ENCODE data around the gene OSBPL8.

Gene OSBPL8

DNA sequence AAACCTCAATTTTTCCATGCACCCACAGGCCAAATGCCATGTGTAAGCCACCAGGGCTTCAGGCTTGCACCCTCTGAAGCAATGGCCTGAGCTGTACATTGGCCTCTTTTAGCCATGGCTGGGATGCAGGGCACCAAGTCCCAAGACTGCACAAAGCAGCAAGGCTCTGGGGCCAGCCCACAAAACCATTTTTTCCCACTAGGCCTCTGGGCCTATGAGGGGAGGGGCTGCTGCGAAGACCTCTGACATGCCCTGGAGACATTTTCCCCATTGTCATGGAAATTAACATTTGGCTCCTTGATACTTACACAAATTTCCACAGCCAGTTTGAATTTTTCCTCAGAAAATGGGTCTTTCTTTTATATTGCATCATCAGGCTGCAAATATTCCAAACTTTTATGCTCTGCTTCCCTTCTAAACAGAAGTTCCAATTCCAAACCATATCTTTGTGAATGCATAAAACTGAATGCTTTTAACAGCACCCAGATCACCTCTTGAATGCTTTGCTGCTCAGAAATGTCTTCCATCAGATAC lies 14.3 kb upstream of the OSBPL8 start:
- H3K9ac ChIP-seq (ENCODE audit: low read length in 2 of 2) = no peak overlapping the region
- no peaks in the 10 kb centered on the region for H3K27me3 ChIP-seq (ENCODE audit: control insufficient read depth in 1 of 2, insufficient read depth in 2 of 2, low read length in 2 of 2)
- H3K4me3 ChIP-seq (ENCODE audit: low read length in 2 of 2) = no peak overlapping the region
- no peaks in the 10 kb centered on the region for H3K4me1 ChIP-seq (ENCODE audit: control insufficient read depth, insufficient read depth, low read length)
- H3K9me3 ChIP-seq (ENCODE audit: control insufficient read depth in 2 of 2, low read length in 2 of 2) = no peaks in the 10 kb centered on the region
- H3K27ac ChIP-seq (ENCODE audit: low read length) = no peak overlapping the region
- H3K36me3 ChIP-seq (ENCODE audit: control insufficient read depth in 2 of 2, insufficient read depth in 2 of 2, low read length in 2 of 2) = no peaks in the 10 kb centered on the region

DNA sequence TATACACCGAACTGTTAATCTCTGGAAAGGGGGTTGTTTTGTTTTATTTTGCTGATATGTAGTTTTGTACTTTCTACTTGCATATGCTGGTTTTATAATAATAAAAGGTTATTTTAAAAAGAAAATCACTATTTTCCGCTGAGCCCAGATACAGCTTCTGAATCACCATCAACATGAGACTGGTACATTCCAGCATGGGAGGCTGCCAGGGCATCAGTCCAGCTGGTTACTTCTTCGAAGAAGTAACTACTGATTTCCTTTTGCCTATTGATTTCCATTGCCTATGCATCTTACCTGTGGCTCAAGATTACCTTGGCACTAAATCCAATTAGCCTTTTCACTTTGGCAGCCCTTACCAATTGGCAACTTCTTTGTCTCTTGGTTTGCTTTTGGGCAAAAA lies 11.7 kb upstream of the OSBPL8 start:
- Histone ChIP-seq H3K9ac (ENCODE audit: low read length in 2 of 2) (no peak overlapping the region), H3K27me3 (ENCODE audit: control insufficient read depth in 1 of 2, insufficient read depth in 2 of 2, low read length in 2 of 2) (no peaks in the 10 kb centered on the region), H3K4me3 (ENCODE audit: low read length in 2 of 2) (no peak overlapping the region), H3K4me1 (ENCODE audit: control insufficient read depth, insufficient read depth, low read length) (no peaks in the 10 kb centered on the region), H3K27ac (ENCODE audit: low read length) (no peak overlapping the region), H3K36me3 (ENCODE audit: control insufficient read depth in 2 of 2, insufficient read depth in 2 of 2, low read length in 2 of 2) (no peaks in the 10 kb centered on the region), H3K9me3 (ENCODE audit: control insufficient read depth in 2 of 2, low read length in 2 of 2) (no peaks in the 10 kb centered on the region)

DNA sequence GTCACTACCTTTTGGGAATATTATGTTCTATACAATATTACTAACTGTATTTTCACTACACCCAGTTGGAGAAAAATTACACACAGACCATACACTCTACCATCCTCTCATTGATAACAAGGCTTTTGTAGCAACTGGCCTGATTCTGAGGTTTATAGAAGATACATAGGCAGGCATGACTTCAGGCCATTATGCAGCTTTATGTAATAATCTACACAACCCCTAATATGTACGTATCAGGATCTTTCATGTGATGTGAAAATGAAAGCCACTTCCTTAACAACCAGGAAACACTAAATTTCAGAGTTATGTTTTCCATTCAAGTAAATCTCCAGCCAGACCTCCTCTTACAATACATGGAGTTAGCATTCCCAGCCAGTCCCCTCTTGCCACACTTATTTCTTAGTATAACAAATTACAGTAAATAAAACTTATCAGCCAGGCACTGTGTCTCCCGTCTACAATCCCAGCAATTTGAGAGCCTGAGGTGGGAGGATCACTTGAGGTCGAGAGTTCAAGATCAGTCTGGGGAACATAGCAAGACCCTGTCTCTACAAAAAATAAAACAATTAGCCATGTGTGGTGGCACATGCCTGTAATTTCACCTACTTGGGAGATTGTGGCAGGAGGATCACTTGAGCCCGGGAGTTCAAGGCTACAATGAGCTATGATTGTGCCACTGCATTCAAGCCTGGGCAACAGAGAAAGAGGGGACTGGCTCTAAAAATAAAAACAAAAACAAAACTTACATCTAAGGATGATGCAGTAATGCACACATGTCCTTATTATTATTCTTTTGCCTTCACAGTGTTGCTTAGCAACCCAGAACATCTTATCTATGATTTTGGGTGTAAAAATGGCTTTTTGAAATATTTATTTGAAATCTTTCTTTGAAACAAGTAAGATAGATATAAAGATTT lies 10.4 kb upstream of the OSBPL8 start:
- Histone ChIP-seq H3K27me3 (ENCODE audit: control insufficient read depth in 1 of 2, insufficient read depth in 2 of 2, low read length in 2 of 2) (no peaks in the 10 kb centered on the region), H3K9me3 (ENCODE audit: control insufficient read depth in 2 of 2, low read length in 2 of 2) (no peaks in the 10 kb centered on the region), H3K36me3 (ENCODE audit: control insufficient read depth in 2 of 2, insufficient read depth in 2 of 2, low read length in 2 of 2) (no peaks in the 10 kb centered on the region), H3K4me1 (ENCODE audit: control insufficient read depth, insufficient read depth, low read length) (no peaks in the 10 kb centered on the region), H3K9ac (ENCODE audit: low read length in 2 of 2) (no peak overlapping the region), H3K27ac (ENCODE audit: low read length) (no peak overlapping the region), H3K4me3 (ENCODE audit: low read length in 2 of 2) (no peak overlapping the region)

DNA sequence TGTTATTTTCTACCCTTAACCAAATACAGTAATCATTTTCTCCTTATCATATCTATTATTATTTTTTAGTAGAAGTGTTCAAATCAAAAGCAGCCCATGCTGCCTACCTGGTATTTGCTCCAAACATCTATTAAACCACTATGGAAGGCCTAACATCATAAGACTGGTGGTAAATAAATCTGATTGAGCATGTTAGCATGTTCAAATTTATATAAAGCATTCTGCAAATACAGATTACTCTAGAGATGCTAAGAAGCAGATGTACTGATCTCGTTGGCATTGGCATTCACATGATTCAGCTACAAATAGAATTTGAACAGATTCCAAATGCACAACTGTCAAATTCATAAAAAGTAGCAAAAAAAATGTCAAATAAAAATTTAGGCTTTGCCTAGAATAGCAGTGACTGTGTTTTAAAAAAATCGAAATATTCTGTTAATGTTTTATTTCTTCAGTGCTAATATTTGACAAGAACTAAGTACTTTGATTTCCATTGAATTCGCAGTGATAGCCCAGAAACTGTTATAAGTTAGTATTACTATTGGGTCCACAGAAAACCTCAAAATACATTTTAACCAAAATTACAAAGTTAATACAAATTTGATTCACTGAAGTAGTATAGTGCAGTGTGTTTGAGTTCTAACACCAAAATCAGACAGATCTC lies 9.4 kb upstream of the OSBPL8 start:
- Histone ChIP-seq H3K27me3 (ENCODE audit: control insufficient read depth in 1 of 2, insufficient read depth in 2 of 2, low read length in 2 of 2) (no peaks in the 10 kb centered on the region), H3K9ac (ENCODE audit: low read length in 2 of 2) (no peak overlapping the region), H3K27ac (ENCODE audit: low read length) (no peak overlapping the region), H3K4me1 (ENCODE audit: control insufficient read depth, insufficient read depth, low read length) (no peaks in the 10 kb centered on the region), H3K4me3 (ENCODE audit: low read length in 2 of 2) (no peak overlapping the region), H3K9me3 (ENCODE audit: control insufficient read depth in 2 of 2, low read length in 2 of 2) (no peaks in the 10 kb centered on the region), H3K36me3 (ENCODE audit: control insufficient read depth in 2 of 2, insufficient read depth in 2 of 2, low read length in 2 of 2) (no peaks in the 10 kb centered on the region)

DNA sequence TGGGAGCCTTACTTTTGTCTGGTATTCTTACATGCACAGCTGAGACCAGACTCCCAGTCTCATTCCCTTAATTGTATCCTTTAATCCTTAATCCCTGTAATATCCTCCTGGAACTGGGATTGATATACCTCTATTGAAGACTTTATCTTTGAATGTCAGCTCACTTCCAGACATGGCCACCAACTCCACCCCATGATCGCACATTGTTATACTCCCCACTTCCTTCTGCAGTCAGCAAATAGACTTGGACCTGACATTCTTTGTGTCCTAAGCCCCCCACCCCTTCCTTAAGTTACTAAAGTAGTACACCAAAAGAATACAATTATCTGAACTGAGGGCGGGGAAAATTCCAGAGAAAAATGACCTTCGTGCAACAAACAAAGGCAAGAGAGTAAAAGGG lies 8.6 kb upstream of the OSBPL8 start:
- no peak overlapping the region for H3K27ac ChIP-seq (ENCODE audit: low read length)
- H3K4me3 ChIP-seq (ENCODE audit: low read length in 2 of 2) = no peak overlapping the region
- no peaks in the 10 kb centered on the region for H3K4me1 ChIP-seq (ENCODE audit: control insufficient read depth, insufficient read depth, low read length)
- H3K27me3 ChIP-seq (ENCODE audit: control insufficient read depth in 1 of 2, insufficient read depth in 2 of 2, low read length in 2 of 2) = no peaks in the 10 kb centered on the region
- H3K36me3 ChIP-seq (ENCODE audit: control insufficient read depth in 2 of 2, insufficient read depth in 2 of 2, low read length in 2 of 2) = no peaks in the 10 kb centered on the region
- no peaks in the 10 kb centered on the region for H3K9me3 ChIP-seq (ENCODE audit: control insufficient read depth in 2 of 2, low read length in 2 of 2)
- no peak overlapping the region for H3K9ac ChIP-seq (ENCODE audit: low read length in 2 of 2)

DNA sequence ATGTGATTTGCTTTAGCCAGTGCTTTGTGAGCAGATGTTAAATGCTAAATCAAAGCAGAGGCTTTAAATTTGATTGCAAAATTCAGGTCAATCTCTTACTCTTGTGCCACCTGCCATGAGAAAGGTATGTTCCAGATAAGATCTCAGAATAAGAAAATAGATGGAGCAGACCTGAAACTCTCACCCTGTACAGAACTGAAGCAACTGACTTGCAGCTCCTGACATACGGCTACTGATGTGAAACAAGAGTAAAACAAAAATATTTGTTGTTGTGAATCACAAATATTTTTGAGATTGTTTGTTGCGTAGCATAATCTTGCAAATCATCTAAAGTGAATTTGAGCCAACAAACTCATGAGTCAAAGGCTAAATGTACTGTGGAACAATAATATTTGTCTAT lies 3.5 kb upstream of the OSBPL8 start:
- H3K4me3 ChIP-seq (ENCODE audit: low read length in 2 of 2) = no peak overlapping the region
- H3K9ac ChIP-seq (ENCODE audit: low read length in 2 of 2) = no peak overlapping the region

DNA sequence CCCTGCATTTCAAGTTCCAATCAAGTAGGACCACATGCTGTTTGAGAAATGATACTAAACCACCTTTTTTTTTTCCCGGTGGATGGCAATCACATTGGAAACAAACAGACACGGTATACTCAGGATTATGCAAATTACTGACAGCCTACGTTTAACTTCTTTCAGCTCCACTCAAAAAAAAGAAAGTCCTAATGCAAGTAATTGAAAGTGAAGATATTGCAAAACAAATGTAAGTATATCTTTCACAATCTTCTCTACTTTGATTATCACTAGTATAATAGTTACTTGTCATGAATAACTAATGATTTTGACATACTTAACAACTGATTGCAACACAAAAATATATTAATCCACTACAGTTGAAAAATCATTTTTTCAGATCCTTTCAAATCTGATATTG lies 2.6 kb upstream of the OSBPL8 start:
- no peak overlapping the region for H3K4me3 ChIP-seq (ENCODE audit: low read length in 2 of 2)
- no peak overlapping the region for H3K9ac ChIP-seq (ENCODE audit: low read length in 2 of 2)
- H3K9me3 ChIP-seq (ENCODE audit: control insufficient read depth in 2 of 2, low read length in 2 of 2) = no peaks in the 10 kb centered on the region
- peaks cover 4% of the 10 kb centered on the region for H3K4me1 ChIP-seq (ENCODE audit: control insufficient read depth, insufficient read depth, low read length)
- no peak overlapping the region for H3K27ac ChIP-seq (ENCODE audit: low read length)
- no peaks in the 10 kb centered on the region for H3K36me3 ChIP-seq (ENCODE audit: control insufficient read depth in 2 of 2, insufficient read depth in 2 of 2, low read length in 2 of 2)
- H3K27me3 ChIP-seq (ENCODE audit: control insufficient read depth in 1 of 2, insufficient read depth in 2 of 2, low read length in 2 of 2) = no peaks in the 10 kb centered on the region

More for the DNA sequence above, 3.5 kb upstream of the OSBPL8 start:
- peaks cover 4% of the 10 kb centered on the region for H3K4me1 ChIP-seq (ENCODE audit: control insufficient read depth, insufficient read depth, low read length)
- no peaks in the 10 kb centered on the region for H3K36me3 ChIP-seq (ENCODE audit: control insufficient read depth in 2 of 2, insufficient read depth in 2 of 2, low read length in 2 of 2)
- H3K9me3 ChIP-seq (ENCODE audit: control insufficient read depth in 2 of 2, low read length in 2 of 2) = no peaks in the 10 kb centered on the region
- no peak overlapping the region for H3K27ac ChIP-seq (ENCODE audit: low read length)
- H3K27me3 ChIP-seq (ENCODE audit: control insufficient read depth in 1 of 2, insufficient read depth in 2 of 2, low read length in 2 of 2) = no peaks in the 10 kb centered on the region

DNA sequence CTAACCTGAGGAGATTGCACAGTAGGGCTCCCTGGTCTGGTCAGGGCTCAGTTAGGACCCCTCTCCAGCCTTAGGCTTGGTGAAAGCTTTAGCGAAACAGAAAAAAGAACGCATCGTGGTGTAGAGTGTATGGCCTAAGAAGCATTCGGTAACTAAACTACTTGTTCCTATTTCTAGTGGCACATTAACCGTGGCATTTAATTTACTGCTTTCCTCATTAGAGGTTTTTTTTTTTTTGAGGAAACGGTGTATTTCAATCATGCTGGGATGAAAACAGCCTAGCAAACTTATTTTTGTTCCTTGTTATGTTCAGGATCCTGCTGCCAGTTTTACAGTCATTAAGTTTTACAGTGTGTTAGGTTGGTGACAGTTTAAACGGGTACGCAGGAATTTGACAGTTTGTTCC lies 518 bp upstream of the OSBPL8 start:
- Histone ChIP-seq H3K27ac (ENCODE audit: low read length) (peak overlapping the region; percentile 84), H3K9me3 (ENCODE audit: control insufficient read depth in 2 of 2, low read length in 2 of 2) (no peaks in the 10 kb centered on the region), H3K36me3 (ENCODE audit: control insufficient read depth in 2 of 2, insufficient read depth in 2 of 2, low read length in 2 of 2) (no peaks in the 10 kb centered on the region), H3K4me1 (ENCODE audit: control insufficient read depth, insufficient read depth, low read length) (peaks cover 4% of the 10 kb centered on the region), H3K27me3 (ENCODE audit: control insufficient read depth in 1 of 2, insufficient read depth in 2 of 2, low read length in 2 of 2) (no peaks in the 10 kb centered on the region), H3K4me3 (ENCODE audit: low read length in 2 of 2) (peak overlapping the region; percentile 73 to 88), H3K9ac (ENCODE audit: low read length in 2 of 2) (peak overlapping the region; percentile 68 to 88)

DNA sequence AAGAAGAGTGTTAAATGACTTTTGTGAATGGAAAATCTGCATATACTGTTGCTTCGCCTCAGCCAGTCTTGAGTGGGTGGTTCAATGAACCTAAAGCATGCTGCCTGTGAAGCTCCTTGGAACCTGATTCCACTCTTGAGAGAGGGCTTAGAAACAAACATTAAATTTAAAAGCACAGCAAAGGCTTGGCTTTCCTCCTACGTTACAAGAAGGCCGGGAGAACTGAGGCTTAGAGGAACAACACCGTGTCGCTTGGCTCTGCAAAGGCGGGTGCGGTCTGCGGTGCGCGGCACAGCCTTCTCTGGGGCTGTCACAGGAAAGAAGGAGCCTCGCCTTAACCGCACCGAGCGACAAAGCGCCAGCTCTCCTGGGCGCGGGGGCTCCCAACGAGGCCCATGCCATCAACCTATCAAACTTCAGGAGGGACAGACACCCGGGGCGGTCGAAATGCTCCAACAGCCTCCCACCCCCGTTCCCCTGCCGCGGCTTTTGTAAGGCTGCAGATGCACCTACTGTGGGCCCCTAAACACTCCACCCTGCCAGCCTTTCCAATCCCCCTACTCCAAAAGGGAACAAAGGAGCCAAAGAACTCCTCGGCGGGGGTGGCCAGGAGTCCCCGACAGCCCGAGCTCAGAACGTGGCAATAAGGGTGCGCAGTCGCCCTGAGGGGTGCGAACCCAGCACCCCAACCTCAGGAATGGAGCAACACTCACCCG lies 729 bp downstream of the OSBPL8 start:
- Histone ChIP-seq H3K36me3 (ENCODE audit: control insufficient read depth in 2 of 2, insufficient read depth in 2 of 2, low read length in 2 of 2) (no peaks in the 10 kb centered on the region), H3K4me3 (ENCODE audit: low read length in 2 of 2) (peak overlapping the region; percentile 88 to 96), H3K4me1 (ENCODE audit: control insufficient read depth, insufficient read depth, low read length) (peaks cover 4% of the 10 kb centered on the region), H3K9ac (ENCODE audit: low read length in 2 of 2) (peak overlapping the region; percentile 81 to 87), H3K27ac (ENCODE audit: low read length) (peak overlapping the region; percentile 60), H3K27me3 (ENCODE audit: control insufficient read depth in 1 of 2, insufficient read depth in 2 of 2, low read length in 2 of 2) (no peaks in the 10 kb centered on the region), H3K9me3 (ENCODE audit: control insufficient read depth in 2 of 2, low read length in 2 of 2) (no peaks in the 10 kb centered on the region)

DNA sequence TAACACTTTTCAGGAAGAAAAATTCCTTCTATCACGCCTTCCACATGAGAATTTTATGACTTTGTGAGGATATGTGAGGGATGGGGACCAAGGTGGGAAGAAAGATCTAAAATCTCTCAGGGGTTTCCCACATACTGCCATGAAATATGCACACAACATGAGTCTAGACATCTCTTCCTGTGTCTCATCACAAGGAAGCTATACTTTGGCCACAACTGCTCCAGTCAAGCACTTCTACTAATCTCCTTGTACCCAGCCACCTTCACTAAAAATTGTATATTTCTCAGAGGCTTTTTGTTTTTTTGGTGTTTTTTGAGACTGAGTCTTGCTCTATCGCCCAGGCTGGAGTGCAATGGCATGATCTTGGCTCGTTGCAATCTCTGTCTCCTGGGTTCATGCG lies 3.2 kb downstream of the OSBPL8 start:
- no peak overlapping the region for H3K27ac ChIP-seq (ENCODE audit: low read length)
- H3K9me3 ChIP-seq (ENCODE audit: control insufficient read depth in 2 of 2, low read length in 2 of 2) = no peaks in the 10 kb centered on the region
- no peak overlapping the region for H3K4me3 ChIP-seq (ENCODE audit: low read length in 2 of 2)
- peaks cover 4% of the 10 kb centered on the region for H3K4me1 ChIP-seq (ENCODE audit: control insufficient read depth, insufficient read depth, low read length)
- H3K27me3 ChIP-seq (ENCODE audit: control insufficient read depth in 1 of 2, insufficient read depth in 2 of 2, low read length in 2 of 2) = no peaks in the 10 kb centered on the region
- H3K9ac ChIP-seq (ENCODE audit: low read length in 2 of 2) = no peak overlapping the region
- no peaks in the 10 kb centered on the region for H3K36me3 ChIP-seq (ENCODE audit: control insufficient read depth in 2 of 2, insufficient read depth in 2 of 2, low read length in 2 of 2)
